GM20431 (cell line): ENCODE data around the gene PDE4D.
"Not testable (repeated sequence)": the region's sequence is repeated elsewhere in the genome, so short reads cannot be mapped to it uniquely, and the experiment has no call there.

Source experiments
- in situ Hi-C: fragments of 300-500 bp; cut with MseI, MboI; formaldehyde crosslinking; loops from one replicate; pipeline ENCODE4 v1.15.0; 2020; ENCODE audit warnings: low sequenced_read_pairs; ENCODE audit not compliant: unreplicated experiment

The PDE4D gene

DNA sequence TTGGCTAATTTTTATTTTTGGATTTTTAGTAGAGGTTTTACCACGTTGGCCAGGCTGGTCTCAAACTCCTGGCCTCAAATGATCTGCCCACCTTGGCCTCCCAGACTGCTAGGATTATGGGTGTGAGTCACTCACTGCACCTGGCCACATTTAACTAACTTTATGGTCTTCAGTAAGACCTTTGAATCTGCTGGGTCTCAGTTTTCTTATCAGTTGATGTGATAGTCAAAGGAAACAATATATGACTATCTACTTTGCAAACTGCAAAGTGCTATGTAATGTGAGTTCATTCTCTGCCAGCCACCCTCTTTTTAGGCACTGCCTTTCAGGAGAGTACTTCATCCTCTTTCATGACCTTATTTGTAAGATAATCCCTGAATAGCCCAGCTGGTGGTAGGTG lies 474.7 kb downstream of the PDE4D start:
- in situ Hi-C loops, result no loop called here

DNA sequence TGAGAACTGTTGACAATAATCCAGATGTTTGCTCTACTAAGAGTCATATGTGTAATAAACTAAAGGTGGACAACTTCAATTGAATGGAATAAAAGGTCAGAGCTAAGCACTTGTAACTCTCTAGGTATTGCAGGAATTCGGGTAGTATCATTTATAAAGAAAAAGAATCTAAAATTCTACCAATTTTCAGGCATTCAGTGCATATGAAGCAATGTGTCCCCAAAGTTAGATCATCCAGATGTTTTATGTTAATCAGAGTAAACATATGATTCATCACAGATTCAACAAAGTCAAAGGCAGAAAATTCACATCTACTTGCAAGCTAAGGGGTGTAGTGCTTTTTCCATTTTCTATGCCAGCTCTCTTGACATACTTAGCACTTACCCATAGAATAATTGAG lies 477.1 kb downstream of the PDE4D start:
- in situ Hi-C loops, result no loop called here

DNA sequence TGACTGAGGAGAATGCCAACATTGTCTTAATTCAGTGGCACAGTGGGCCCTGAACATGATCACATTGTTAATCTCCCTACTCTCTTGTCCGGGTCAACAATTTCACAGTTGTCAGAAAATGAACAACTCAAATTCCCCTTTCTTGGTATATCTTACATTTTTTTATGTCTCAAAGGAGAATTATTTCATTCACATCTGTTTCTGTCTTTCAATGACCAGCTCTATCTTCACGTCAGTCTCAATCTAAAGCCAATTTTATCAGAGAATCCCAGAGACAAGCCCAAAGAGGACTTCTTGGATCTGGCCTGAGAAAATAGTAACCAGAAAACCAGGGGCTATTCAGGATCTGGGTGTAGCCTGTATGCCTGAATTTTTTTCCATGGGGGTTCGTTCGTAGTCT lies 477.5 kb downstream of the PDE4D start:
- in situ Hi-C loops, result no loop called here

DNA sequence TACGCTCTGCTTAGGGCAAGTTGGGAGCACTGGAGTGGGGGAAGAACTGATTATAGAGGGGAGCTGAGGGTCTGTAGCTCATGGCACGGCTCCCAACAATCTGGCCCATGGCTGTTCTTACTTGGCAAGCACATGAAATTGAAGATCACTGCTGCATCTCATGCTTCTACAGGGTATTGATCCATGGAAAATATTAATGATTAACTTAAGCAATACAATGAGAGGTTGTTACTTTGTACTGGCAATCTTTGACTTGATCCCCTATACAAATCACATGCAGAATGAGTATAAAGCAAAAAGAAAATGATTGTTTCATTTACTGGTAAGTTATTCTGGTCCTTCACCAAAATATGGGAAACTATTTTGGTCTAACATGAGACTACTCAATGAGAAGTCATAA lies 481.1 kb downstream of the PDE4D start:
- in situ Hi-C loops, result no loop called here

DNA sequence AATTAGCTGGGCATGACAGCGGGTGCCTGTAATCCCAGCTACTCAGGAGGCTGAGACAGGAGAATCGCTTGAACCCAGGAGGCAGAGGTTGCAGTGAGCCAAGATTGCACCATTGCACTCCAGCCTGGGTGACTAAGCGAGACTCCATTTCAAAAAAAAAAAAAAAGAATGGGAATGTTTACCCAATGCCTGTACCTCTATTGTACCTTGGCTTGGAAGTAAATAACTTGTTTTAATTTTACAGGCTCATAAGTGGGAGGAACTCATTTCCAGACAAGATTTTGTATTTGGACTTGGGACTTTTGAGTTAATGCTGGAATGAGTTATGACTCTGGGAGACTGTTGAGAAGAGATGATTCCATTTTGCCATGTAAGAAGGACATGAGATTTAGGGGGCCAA lies 484.5 kb downstream of the PDE4D start:
- in situ Hi-C loops, result not testable (repeated sequence)

DNA sequence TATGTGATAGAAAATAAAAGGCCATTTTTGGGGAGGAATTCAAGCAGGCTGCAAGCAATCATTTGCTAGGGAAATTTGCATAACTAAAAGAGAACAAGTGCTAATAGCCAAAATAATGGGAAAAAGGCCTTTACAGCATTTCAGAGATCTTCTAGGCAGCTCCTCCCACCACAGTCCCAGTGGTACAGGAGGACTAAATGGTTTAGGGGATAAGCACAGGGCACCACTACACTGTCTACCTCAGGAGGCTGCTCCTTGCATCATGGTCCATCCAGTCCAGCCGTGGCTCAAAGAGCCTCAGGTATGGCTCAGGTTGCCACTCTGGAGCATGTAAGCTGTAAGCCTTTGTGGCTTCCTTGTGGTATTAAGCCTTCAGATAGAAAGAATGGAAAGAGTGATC lies 485.6 kb downstream of the PDE4D start:
- in situ Hi-C loops, result no loop called here

DNA sequence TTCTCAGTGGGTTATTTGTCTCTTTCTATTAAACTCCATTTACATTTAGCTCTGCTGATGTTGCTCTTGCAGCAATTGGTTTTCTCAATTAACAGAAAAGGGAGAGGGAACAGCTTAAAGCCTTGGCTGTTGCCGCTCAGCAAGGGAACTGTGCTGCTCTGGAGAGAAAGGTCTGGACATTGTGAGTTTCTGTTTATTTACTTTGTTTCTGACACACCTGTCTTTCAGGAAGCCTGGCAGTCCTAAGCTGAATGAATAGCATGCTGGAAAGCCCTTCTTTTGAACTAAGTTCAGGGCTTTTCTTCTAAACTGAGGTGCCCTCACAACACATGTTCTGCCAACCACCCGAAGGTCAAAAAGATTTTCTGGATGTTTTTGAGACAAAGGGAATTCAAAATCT lies 491.9 kb downstream of the PDE4D start:
- in situ Hi-C loops, result no loop called here

DNA sequence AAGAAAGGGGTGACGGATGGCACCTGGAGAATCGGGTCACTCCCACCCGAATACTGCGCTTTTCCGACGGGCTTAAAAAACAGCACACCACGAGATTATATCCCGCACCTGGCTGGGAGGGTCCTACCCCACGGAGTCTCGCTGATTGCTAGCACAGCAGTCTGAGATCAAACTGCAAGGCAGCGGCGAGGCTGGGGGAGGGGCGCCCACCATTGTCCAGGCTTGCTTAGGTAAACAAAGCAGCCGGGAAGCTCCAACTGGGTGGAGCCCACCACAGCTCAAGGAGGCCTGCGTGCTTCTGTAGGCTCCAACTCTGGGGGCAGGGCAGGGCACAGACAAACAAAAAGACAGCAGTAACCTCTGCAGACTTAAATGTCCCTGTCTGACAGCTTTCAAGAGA lies 498.6 kb downstream of the PDE4D start:
- in situ Hi-C loops, result loop anchor here (25.0 kb wide), 1 partner anchor 267 kb away; no protein-coding TSS in a partner anchor

DNA sequence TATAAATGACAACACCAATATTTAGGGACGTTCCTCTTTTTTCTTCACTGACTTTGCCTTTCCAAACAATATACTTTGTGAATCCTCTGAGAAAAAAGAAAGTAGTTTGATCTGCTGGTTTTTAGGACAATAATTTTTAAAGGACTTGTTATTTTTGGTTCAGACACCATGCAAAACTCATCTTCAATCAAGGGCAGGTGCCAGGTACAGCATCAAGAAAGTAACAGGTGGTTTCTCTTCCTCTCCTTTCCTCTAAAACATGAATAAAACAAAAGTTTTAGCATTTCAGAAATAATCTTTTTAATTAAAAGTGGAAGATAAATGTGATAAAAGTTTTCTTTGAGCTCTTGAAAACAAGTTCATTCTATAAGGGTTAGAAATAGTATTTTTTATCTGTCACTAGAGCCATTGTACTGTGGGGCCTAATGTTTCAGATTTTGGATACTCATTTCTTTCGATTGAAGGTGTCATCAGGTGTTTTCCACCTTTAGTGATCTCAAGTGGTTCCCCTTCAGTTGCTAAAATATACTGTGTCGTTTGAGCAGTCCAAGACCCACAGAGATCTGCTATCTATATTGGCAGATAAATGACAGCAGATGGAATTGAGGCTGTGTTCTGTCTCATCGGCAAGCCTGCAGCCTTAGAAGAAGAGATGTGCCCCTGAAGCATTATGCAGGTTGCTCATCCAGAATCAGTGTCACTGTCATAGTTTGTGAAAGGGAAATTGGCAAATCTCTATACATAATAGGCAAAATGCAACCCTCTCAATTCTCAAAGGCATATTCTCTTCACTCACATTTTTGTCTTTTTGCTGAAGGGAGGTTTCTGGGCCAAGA lies 499.7 kb downstream of the PDE4D start:
- in situ Hi-C loops, result loop anchor here (25.0 kb wide), 1 partner anchor 268 kb away; no protein-coding TSS in a partner anchor

DNA sequence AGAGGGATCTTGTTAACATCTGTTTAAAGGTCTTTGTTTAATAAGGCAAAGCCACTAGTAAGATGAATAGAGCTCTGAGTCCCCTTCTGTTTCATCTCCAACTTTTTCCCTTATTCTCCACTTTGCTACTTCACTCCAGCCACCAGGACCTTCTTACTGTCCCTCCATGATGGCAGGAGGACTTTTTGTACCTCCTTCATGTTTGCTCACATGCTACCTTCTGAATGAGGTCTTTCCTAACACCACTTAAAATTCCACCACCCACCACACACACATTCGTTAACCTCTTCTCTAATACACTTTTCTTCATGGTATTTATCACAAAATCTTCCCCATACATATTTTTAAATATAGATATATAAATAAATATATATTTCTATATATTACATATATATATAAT lies 501.9 kb downstream of the PDE4D start:
- in situ Hi-C loops, result loop anchor here (25.0 kb wide), 1 partner anchor 271 kb away; no protein-coding TSS in a partner anchor

DNA sequence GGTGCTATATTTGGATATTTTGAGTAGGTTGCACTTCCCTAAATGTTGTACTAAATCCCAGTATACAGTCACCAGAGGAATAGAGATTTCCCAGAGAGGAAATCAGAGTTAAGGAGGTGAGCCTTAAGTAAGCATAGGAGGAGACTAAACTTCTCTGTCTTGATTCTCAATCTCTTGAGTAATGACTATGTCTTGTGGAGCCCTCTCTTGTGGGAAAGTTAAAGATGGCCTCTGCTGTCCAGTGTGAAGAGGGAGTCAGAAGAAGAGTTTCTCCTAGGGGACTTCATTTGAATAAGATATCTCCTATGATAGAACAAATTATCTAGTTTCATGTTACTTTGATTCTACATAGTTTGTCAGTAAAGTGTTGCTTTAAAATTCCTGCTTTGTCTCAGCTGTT lies 502.5 kb downstream of the PDE4D start:
- in situ Hi-C loops, result loop anchor here (25.0 kb wide), 1 partner anchor 271 kb away; no protein-coding TSS in a partner anchor

DNA sequence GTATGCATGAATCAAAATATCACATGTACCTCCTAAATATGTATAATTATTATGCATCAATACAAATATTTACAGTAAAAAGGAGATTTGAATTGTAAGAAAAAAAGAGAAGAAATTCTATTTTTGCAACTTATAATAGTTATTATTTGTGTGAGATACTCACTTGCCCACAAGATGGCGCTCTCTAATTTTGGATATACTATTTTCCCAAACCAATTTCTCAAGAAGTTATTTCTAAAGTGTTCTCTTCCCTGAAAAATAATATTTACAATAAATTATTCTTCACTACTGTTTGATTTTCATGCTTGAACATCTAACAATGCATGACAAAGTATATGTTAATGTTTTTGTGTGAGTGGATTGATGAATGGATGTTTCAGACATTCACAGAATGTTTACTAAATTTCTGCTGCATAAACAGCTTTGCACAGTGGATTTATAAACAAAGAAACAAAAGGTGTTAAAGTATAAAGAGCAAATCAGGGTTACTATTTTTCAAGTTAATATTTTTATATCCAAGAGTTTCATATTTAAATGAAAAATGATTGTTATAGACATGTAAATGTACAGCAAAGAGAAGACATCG lies 503.4 kb downstream of the PDE4D start:
- in situ Hi-C loops, result loop anchor here (25.0 kb wide), 1 partner anchor 272 kb away; no protein-coding TSS in a partner anchor

DNA sequence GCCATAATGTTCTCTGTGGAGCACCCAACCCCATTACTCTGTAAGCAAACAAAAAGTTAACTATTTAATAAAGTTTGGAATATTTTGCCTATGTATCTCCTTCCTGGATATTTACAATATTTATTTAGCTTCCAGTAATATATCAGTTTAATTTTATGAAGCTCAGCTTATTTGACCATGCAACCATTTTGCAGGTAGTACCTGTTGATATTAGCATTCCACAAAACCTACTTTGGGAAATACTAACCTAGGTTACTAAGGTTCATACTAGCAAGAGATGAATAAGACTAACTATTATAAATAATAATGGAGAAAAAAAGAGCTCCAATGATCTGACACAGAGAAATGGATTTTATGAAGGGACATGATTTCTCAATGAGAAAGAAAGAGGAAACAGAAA lies 506.4 kb downstream of the PDE4D start:
- in situ Hi-C loops, result loop anchor here (10.0 to 25.0 kb wide), 2 partner anchors 202 to 275 kb away; no protein-coding TSS in a partner anchor

DNA sequence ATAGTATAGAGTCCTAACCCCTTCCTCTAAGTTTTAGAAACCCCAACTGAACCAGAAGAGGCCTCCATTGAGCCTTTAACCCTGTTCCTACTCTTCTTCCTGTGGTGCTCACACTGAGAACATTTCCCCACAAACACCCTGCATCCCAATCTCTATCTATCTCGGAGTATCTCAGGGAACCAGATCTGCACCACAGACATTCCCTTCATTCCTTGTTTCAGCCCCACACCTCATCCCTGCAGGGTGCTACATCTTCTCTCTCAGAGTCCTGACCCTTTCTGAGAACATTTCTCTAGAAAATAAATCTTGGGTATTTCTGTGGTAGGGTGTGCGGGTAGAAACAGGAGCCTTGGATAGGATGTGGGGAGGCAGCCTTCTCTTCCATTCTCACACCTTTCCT lies 507.8 kb downstream of the PDE4D start:
- in situ Hi-C loops, result loop anchor here (10.0 to 25.0 kb wide), 2 partner anchors 201 to 277 kb away; no protein-coding TSS in a partner anchor

DNA sequence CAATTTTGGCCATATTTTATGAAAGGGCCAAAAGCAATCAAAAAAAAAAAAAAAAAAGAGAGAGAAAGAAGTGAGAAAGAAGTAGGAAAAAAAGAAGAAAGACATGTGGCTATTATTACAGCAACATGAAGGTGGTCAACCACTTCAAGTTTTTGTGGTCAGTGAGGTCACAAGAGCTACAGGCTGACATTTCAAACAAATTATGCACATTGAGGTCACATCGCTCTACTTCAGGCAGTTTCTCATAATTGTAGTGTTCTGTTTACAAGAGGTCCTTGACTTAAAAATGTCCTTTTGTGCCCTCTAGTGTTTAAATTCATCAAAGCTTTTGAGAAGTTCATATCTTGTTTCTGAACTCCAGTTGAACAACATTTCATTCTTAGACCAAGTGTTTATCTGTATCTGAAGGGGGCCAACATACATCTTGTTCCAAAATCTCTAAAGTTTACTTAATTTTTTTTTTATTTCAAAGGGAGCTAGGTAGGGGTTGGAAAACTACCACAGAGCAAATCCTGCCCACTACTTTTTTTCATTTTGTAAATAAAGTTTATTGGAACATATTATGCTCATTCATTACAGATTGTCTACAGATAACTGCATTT lies 513.1 kb downstream of the PDE4D start:
- in situ Hi-C loops, result loop anchor here (10.0 to 25.0 kb wide), 2 partner anchors 196 to 282 kb away; no protein-coding TSS in a partner anchor

DNA sequence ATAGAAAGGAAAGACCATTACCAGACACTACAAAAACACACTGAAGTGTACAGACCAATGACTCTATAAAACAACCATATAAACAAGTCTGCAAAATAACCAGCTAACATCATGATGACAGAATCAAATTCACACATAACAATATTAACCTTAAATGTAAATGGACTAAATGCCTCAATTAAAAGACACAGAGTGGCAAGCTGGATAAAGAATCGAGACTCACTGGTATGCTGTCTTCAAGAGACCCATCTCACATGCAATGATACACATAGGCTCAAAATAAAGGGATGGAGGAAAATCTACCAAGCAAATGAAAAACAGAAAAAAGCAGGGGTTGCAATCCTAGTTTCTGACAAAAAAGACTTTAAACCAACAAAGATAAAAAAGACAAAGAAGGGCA lies 519.5 kb downstream of the PDE4D start:
- in situ Hi-C loops, result loop anchor here (25.0 kb wide), 1 partner anchor 487 kb away; no protein-coding TSS in a partner anchor

DNA sequence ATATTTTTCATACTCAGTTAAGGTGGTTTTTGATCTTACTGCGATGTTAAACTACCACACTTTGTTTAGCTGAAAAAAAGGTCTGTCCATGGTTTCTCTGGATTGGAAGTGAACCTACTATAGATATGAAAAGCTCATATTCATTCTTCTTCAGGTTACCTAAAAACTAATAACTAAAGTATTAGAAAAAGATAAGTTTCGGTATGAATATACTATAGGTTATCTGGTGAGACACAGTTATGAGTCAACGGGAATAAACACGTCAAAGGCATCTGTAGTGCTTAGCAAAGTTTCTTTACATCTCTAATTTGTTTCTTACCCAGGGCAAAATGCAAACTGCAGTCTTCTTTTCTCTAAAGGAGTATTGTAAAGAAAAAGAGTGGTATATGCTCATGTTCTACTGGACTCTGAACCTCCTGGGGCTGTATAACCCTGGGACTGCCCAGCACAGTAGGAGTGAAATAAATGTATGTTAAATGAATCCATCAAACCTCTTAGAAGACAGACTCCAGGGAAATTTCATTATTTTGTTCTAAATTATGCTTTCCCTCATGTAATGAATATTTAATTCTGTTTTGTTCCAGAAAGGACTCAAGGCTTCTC lies 521.9 kb downstream of the PDE4D start:
- in situ Hi-C loops, result loop anchor here (25.0 kb wide), 1 partner anchor 484 kb away; no protein-coding TSS in a partner anchor

DNA sequence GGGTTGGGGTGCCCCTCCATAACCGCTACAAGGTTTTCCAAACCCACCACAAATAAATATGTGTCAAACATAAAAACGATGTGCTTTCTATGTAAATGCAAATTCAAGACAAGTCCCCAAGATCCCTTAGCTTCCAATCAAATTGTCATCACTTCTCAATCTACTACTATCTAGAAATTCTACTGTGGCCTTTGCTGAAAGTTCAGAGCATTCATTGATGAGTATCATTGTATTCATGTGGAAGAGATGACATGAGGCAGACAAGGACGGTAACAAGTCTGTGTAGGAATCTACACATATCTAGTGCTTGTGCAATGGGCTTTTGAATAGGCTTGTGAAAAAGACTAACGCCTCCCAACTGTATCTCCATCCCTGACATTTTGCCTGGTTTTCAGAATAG lies 524.6 kb downstream of the PDE4D start:
- in situ Hi-C loops, result loop anchor here (25.0 kb wide), 1 partner anchor 482 kb away; no protein-coding TSS in a partner anchor

DNA sequence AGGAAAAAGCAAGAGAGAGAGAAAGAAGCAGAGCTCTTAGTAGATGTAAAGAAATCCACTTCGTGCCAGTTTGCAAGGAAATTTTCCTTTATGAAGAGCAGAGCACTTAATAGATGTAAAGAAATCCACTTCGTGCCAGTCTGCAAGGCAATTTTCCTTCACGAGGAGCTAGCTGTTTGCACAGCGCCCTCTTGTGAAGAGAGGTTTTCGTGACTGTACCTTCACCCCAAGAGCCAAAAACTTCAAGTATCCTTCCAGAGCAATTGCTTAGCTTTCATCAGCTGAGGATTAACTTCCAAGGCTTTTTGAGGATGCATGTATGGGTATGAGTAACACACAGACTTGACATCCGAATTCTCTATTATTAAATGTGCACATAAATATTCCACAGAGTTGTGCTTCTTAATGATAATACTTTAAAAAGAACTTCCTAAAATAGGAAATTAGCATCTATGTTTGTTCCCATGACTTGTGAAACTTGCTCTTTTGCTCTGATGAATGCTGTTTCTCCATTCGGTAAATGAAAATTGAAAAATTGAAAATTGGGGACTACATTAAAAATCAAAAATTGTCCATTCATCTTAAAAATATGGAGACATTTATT lies 525.6 kb downstream of the PDE4D start:
- in situ Hi-C loops, result loop anchor here (25.0 kb wide), 1 partner anchor 481 kb away; no protein-coding TSS in a partner anchor

DNA sequence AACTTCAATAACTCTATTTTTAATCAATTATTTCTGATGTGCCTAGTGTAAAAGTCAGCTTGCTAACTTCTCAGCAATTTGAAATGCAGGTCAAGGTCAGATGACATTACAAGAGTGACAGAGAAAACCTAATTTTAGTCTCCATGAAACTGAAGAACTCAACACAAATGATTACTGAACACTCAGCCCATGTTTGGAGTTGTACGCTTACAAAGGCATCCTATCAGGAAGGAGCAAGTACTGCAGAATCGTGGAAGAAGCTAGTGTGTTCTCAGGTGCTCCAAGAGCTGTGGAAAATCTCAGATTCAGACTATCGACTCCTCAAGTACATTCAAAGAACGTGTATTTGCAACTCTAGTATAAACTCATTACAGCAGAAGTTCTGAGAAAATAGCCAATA lies 526.7 kb downstream of the PDE4D start:
- in situ Hi-C loops, result loop anchor here (25.0 kb wide), 1 partner anchor 479 kb away; no protein-coding TSS in a partner anchor
